ENCODE results near the gene NAPG. TPM values are rescaled to one million over a fixed set of nuclear protein-coding genes. Genes with fewer than 3 reads are reported as not detected.

Gene NAPG
- total RNA-seq, 2 donors from 2014 or later, result 41.0 to 42.6 TPM

Other genes with a start within 250 kb of the NAPG start
- gene APCDD1, start 71.4 kb upstream of the NAPG start, total RNA-seq, result 1 to 10 TPM; 5.2 to 8.3 TPM

Measured in left colon (tissue), 2 donors.